ENCODE results near the gene RGS6.

DNA sequence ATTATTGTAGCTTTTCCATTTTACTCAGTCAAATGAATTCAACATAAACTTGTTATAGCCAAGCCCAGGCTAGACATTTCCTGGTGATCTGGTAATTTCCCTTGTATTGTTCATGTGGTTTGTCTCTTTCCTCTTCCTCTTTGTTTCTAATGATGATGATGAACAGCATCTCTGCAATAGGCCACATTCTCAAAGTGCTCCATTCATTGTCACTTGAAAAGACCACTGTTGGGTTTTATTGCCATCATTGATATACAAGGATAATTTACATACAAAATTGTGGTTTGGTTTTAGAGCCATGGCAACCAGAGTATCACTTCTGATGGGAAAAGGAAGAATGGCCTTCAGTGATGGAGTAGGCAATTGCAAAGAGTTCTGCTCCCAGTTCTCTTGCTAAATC, 379.3 kb downstream of the RGS6 start:
- TF ChIP-seq CTCF (conservative IDR thresholded peaks at IDR 0.05; ENCODE audit: low read length) (no peak), EZH2phosphoT487 (IDR thresholded peaks at IDR 0.05; ENCODE audit: borderline replicate concordance, low read depth, low read length) (no peak)

Data from OCI-LY7 (cell line).